ENCODE results near the gene NEK10. TPM values are rescaled to one million over a fixed set of nuclear protein-coding genes. Genes with fewer than 3 reads are reported as not detected.
A peak's percentile ranks its signal among the peaks of the same experiment; 100 is the strongest.
"Not testable (repeated sequence)": the region's sequence is repeated elsewhere in the genome, so short reads cannot be mapped to it uniquely, and the experiment has no call there.

Gene NEK10
- total RNA-seq, 2 donors from 2014 or later, result 0.09 to 0.36 TPM

DNA sequence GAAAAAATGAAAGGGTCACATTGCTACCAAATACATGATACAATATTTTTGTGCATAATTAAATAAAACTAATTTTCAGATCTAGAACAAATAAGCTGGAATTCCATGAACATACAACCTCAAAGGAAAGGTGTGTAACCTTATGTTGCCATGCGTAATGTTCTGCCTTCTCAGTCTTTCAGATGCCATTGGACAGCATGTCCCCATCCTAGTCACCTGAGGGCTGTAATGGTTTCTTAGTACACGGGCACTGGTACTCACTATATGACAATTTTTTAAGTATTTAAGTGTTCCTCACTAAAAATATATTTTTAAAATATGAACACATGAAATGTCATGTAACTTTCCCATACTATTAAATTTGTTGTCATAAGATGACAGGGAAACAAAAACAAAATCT lies 24.1 kb downstream of the NEK10 start:
- H3K27me3 Mint-ChIP-seq (ENCODE audit: low read depth), result no peaks in the 10 kb centered on the region
- H3K27ac Mint-ChIP-seq, result no peak overlapping the region
- peaks cover 14% of the 10 kb centered on the region for H3K4me1 Mint-ChIP-seq (ENCODE audit: low read depth)
- no peak for DNase-seq
- ATAC-seq (replicated peaks in 1 of 2), result no peak
- no peaks in the 10 kb centered on the region for H3K9me3 Mint-ChIP-seq
- H3K4me3 Mint-ChIP-seq, result no peak overlapping the region
- no peaks in the 10 kb centered on the region for H3K36me3 Mint-ChIP-seq (ENCODE audit: insufficient read depth in 2 of 2)

- ATAC-seq (replicated peaks in 1 of 2) (no peak), DNase-seq (no peak)
- Mint-ChIP-seq H3K4me3 (no peak overlapping the region), H3K4me1 (ENCODE audit: low read depth) (peaks cover 6% of the 10 kb centered on the region), H3K9me3 (no peaks in the 10 kb centered on the region), H3K27me3 (ENCODE audit: low read depth) (no peaks in the 10 kb centered on the region), H3K36me3 (ENCODE audit: insufficient read depth in 2 of 2) (no peaks in the 10 kb centered on the region), H3K27ac (no peak overlapping the region)
These were observed 25.0 kb downstream of the NEK10 start for GRCh38 chr3:27344192-27344591.

DNA sequence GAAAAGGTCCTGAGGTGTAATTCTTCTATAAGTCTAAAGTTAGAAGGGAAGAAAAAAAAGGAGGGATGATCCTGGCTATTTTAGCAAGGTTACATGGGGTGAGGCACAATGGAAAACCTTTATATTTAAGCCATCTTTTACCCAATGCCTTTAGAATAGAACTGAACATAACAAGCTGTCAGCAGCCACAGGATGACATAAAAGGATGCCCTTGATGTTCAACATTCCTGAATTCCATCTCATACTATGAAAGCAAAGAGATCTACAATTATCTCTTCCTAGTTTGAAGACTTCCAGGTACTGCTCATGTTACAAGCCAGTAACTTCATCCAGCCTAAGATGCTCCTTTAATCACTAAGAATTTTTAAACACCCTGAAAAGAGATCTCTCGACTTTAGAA lies 26.9 kb downstream of the NEK10 start:
- Mint-ChIP-seq H3K9me3 (peaks cover 0 to 3% of the 10 kb centered on the region in 2 donors), H3K4me3 (no peak overlapping the region), H3K4me1 (ENCODE audit: low read depth) (peaks cover 6% of the 10 kb centered on the region), H3K36me3 (ENCODE audit: insufficient read depth in 2 of 2) (no peaks in the 10 kb centered on the region), H3K27ac (no peak overlapping the region), H3K27me3 (ENCODE audit: low read depth) (no peaks in the 10 kb centered on the region)
- ATAC-seq (replicated peaks in 1 of 2), result no peak
- DNase-seq, result no peak

GRCh38 chr3:27340534-27340933 lies 28.6 kb downstream of the NEK10 start:
- DNase-seq, result no peak
- H3K4me3 Mint-ChIP-seq, result no peak overlapping the region
- H3K36me3 Mint-ChIP-seq (ENCODE audit: insufficient read depth in 2 of 2), result peaks cover 0 to 3% of the 10 kb centered on the region in 2 donors

GRCh38 chr3:27335571-27335970 lies 33.6 kb downstream of the NEK10 start:
- peaks cover 3% of the 10 kb centered on the region in 2 donors for H3K9me3 Mint-ChIP-seq
- H3K27ac Mint-ChIP-seq, result no peak overlapping the region
- ATAC-seq (replicated peaks in 1 of 2), result no peak
- H3K36me3 Mint-ChIP-seq (ENCODE audit: insufficient read depth in 2 of 2), result peaks cover 0 to 3% of the 10 kb centered on the region in 2 donors
- no peak overlapping the region for H3K4me3 Mint-ChIP-seq
- H3K27me3 Mint-ChIP-seq (ENCODE audit: low read depth), result peaks cover 9% of the 10 kb centered on the region
- DNase-seq, result no peak
- H3K4me1 Mint-ChIP-seq (ENCODE audit: low read depth), result no peaks in the 10 kb centered on the region

More at GRCh38 chr3:27340534-27340933, 28.6 kb downstream of the NEK10 start:
- H3K9me3 Mint-ChIP-seq, result peaks cover 0 to 3% of the 10 kb centered on the region in 2 donors
- no peak overlapping the region for H3K27ac Mint-ChIP-seq
- peaks cover 3% of the 10 kb centered on the region for H3K4me1 Mint-ChIP-seq (ENCODE audit: low read depth)
- ATAC-seq (replicated peaks in 1 of 2), result peak in 1 of 2 donors; percentile 71
- no peaks in the 10 kb centered on the region for H3K27me3 Mint-ChIP-seq (ENCODE audit: low read depth)

DNA sequence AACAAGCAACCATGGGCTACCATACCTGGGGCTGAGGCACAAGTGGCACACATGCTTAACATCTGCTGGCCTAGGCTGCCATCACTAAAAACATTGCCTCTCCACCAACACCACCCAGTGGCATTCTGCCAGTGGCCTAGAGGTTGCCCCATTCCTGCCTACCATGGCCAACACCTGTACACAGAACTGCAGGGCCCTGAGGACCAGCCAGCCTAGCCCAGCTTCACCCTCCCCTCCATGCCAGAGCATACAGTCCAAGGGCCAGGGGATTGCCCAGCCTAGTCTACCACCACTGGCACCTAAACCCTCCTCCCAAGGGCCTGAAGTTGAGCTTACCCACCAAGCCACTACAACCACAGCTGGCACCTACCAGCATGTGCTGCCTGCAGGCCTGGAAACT lies 35.3 kb downstream of the NEK10 start:
- peaks cover 0 to 3% of the 10 kb centered on the region in 2 donors for H3K36me3 Mint-ChIP-seq (ENCODE audit: insufficient read depth in 2 of 2)
- peaks cover 3 to 4% of the 10 kb centered on the region in 2 donors for H3K9me3 Mint-ChIP-seq
- H3K4me3 Mint-ChIP-seq, result no peak overlapping the region
- H3K27me3 Mint-ChIP-seq (ENCODE audit: low read depth), result peaks cover 9% of the 10 kb centered on the region
- ATAC-seq (replicated peaks in 1 of 2), result no peak
- H3K27ac Mint-ChIP-seq, result no peak overlapping the region
- H3K4me1 Mint-ChIP-seq (ENCODE audit: low read depth), result no peaks in the 10 kb centered on the region
- DNase-seq, result no peak

DNA sequence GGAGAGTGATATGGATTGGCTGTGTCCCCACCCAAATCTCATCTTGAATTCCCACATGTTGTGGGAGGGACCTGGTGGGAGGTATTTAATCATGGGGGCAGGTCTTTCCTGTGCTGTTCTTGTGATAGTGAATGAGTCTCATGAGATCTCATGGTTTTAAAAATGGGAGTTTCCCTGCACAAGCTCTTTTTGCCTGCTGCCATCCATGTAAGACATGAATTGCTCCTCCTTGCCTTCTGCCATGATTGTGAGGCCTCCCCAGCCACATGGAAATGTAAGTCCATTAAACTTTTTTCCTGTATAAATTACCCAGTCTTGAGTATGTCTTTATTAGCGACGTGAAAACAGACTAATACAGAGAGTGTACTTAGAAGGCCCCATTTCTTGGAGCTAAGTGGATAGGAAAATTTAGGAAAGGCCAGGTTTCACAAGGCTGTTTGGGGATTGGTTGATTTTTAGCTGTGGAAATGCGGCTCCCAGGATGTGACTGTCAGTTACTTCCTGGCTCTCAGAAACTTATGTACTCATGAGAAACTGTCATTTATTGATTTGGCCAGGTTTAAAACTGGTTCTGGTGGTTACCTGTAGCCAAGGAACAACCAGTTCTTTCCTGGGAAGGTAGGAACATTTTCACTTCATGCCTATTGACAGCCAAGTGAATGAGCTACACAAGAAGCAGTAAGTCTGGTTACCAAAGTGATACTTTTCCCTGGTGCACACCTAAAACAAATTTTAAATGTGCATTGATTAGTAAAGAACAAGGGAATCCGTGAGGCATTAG lies 40.0 kb downstream of the NEK10 start:
- not testable (repeated sequence) for DNase-seq; H3K36me3 Mint-ChIP-seq (ENCODE audit: insufficient read depth in 2 of 2); H3K4me3 Mint-ChIP-seq; H3K27me3 Mint-ChIP-seq (ENCODE audit: low read depth); H3K27ac Mint-ChIP-seq; ATAC-seq (replicated peaks in 1 of 2); H3K4me1 Mint-ChIP-seq (ENCODE audit: low read depth); H3K9me3 Mint-ChIP-seq

- Mint-ChIP-seq H3K4me3 (no peak overlapping the region), H3K36me3 (ENCODE audit: insufficient read depth in 2 of 2) (peaks cover 3% of the 10 kb centered on the region in 2 donors), H3K4me1 (ENCODE audit: low read depth) (no peaks in the 10 kb centered on the region), H3K27me3 (ENCODE audit: low read depth) (no peaks in the 10 kb centered on the region), H3K9me3 (peaks cover 2 to 3% of the 10 kb centered on the region in 2 donors), H3K27ac (no peak overlapping the region)
- ATAC-seq (replicated peaks in 1 of 2) (no peak), DNase-seq (no peak)
These were observed 42.3 kb downstream of the NEK10 start for GRCh38 chr3:27326629-27327545.

DNA sequence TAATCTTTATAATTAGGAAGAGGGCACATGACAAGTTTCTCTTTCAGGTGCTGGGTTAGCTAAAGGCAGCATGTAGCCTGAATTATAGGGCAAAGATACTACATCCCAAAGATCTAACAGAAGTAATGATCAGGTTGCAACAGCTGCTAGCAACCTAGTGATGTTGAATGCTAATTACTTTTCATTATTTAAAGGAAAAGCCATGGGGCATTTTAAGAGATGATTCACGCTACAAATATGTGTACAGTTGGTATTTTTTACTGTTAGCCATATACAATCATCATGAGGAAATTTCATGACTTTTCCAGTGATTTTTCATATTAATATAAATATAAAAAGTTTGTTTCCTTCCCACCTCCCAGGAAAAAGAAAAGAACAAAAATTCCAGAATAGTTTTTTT lies 43.0 kb downstream of the NEK10 start:
- Mint-ChIP-seq H3K4me1 (ENCODE audit: low read depth) (no peaks in the 10 kb centered on the region), H3K36me3 (ENCODE audit: insufficient read depth in 2 of 2) (peaks cover 3% of the 10 kb centered on the region in 2 donors), H3K4me3 (no peak overlapping the region), H3K27ac (no peak overlapping the region), H3K27me3 (ENCODE audit: low read depth) (no peaks in the 10 kb centered on the region), H3K9me3 (peaks cover 2 to 3% of the 10 kb centered on the region in 2 donors)
- DNase-seq (no peak), ATAC-seq (replicated peaks in 1 of 2) (no peak)

DNA sequence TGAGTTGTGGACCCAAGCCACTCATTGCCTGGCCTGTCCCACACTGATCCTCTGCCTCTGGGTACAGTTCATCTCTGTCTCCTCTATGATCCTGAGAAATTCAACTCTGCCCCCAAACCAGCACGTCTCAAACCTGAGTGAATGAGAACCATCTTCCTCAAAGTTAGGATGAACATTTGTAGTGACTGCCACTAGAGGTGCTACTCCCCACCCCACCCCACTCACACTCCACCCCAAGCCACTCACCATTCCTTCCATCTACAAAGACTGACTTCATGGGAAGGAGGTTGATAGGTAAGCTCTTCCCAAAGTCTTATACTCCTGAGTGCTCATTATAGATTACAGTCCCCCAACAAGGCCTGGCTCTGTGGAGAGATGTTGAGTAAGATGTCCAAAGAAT lies 43.8 kb downstream of the NEK10 start:
- no peaks in the 10 kb centered on the region for H3K4me1 Mint-ChIP-seq (ENCODE audit: low read depth)
- H3K27ac Mint-ChIP-seq, result no peak overlapping the region
- no peak overlapping the region for H3K4me3 Mint-ChIP-seq
- H3K9me3 Mint-ChIP-seq, result peaks cover 2 to 3% of the 10 kb centered on the region in 2 donors
- peaks cover 3% of the 10 kb centered on the region in 2 donors for H3K36me3 Mint-ChIP-seq (ENCODE audit: insufficient read depth in 2 of 2)
- no peak for DNase-seq
- no peak for ATAC-seq (replicated peaks in 1 of 2)
- no peaks in the 10 kb centered on the region for H3K27me3 Mint-ChIP-seq (ENCODE audit: low read depth)

- H3K4me1 Mint-ChIP-seq (ENCODE audit: low read depth), result no peaks in the 10 kb centered on the region
- no peak overlapping the region for H3K27ac Mint-ChIP-seq
- ATAC-seq (replicated peaks in 1 of 2) (no peak), DNase-seq (no peak)
- peaks cover 3% of the 10 kb centered on the region in 2 donors for H3K36me3 Mint-ChIP-seq (ENCODE audit: insufficient read depth in 2 of 2)
- peaks cover 2 to 3% of the 10 kb centered on the region in 2 donors for H3K9me3 Mint-ChIP-seq
- H3K27me3 Mint-ChIP-seq (ENCODE audit: low read depth), result no peaks in the 10 kb centered on the region
- H3K4me3 Mint-ChIP-seq, result no peak overlapping the region
These were observed 44.5 kb downstream of the NEK10 start for GRCh38 chr3:27324686-27325085.

DNA sequence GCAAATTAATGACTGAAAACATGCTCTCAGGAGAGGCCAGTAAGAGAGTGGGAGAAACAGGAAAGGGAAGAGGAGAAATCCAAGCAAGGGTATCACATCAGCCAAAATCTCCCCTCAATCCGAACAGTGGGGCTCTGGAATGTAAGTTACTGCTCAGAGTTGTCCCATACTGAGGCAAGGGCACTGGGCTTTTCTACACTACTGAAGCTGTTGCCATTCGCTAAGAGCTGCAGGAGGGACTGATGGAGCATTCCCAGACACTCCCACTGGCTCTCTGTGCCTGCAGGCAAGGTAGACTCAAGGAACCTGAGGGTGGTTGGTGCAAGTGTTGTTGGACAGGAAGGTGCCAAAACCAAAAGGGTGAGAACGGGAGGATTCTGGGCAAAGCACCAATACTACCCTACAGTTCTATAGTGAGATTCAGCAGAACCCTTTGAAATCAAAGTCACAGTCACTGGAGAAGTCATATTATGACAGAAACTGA lies 46.1 kb downstream of the NEK10 start:
- no peak for DNase-seq
- peaks cover 0 to under 1% of the 10 kb centered on the region in 2 donors for H3K36me3 Mint-ChIP-seq (ENCODE audit: insufficient read depth in 2 of 2)
- ATAC-seq (replicated peaks in 1 of 2), result no peak
- no peak overlapping the region for H3K4me3 Mint-ChIP-seq
- H3K27me3 Mint-ChIP-seq (ENCODE audit: low read depth), result no peaks in the 10 kb centered on the region
- no peaks in the 10 kb centered on the region for H3K4me1 Mint-ChIP-seq (ENCODE audit: low read depth)
- H3K9me3 Mint-ChIP-seq, result no peaks in the 10 kb centered on the region
- H3K27ac Mint-ChIP-seq, result no peak overlapping the region

DNA sequence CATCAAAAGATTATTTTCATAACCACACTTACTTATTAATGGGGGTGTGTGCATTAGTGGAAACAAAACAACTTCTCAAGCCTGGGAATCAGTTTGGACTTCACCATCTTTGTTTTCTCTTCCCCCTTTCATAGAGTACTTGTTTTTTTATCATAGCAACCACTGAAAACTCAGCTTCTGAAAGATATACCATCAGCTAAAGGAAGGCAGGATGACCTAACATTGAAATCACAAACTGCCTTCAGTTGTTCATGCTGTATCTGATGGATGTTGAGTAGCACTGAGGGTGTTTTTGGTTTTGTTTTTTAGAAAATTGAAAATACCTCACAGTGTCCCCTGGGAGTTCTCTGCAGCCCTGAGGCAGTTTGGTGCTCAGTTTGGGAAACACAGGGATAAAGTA lies 46.5 kb downstream of the NEK10 start:
- Mint-ChIP-seq H3K4me3 (no peak overlapping the region), H3K27ac (no peak overlapping the region), H3K36me3 (ENCODE audit: insufficient read depth in 2 of 2) (no peaks in the 10 kb centered on the region), H3K4me1 (ENCODE audit: low read depth) (no peaks in the 10 kb centered on the region), H3K9me3 (no peaks in the 10 kb centered on the region), H3K27me3 (ENCODE audit: low read depth) (no peaks in the 10 kb centered on the region)
- DNase-seq (no peak), ATAC-seq (replicated peaks in 1 of 2) (no peak)

Data from activated T-cell treated with anti-CD3 and anti-CD28 coated beads, Interleukin-2, amount 50 U/mL, for 72 hours (primary cell).